Spleen (tissue), 7 donors: ENCODE measurements around the gene LRRC4B.

ENCODE experiments used
- POLR2A ChIP-seq, 3 donors: fragments of 450-650 bp; IDR thresholded peaks; one replicate each; pipeline ENCODE4 v1.5.1; 2017; ENCODE audit warnings: antibody characterized with exemption in 3 of 3, mild to moderate bottlenecking in 1 of 3
- TF ChIP-seq, protein P1 (sequence below), 11 experiments: fragments of 200-600 bp in 7 of 11; fragments of 450-650 bp in 4 of 11; sonication (generic) in 4 of 11; IDR thresholded peaks in 8 of 11; conservative IDR thresholded peaks in 3 of 11; 1 replicate in 7 of 11; 2 replicates in 4 of 11; pipeline versions ENCODE4 v1.4.0 to v1.8.0; 2016 to 2021; ENCODE audit warnings: antibody characterized with exemption in 11 of 11, inconsistent platforms in 4 of 11, mild to moderate bottlenecking in 1 of 11
- donor health status: DM: no; HTN: no; CAD: no; lungs with moderate emphysema.
- donor health status: DM: no; HTN: no; CAD: no.
- donor health status: DM: no; HTN: no; CAD: no.

- TF ChIP-seq, protein P1, sequence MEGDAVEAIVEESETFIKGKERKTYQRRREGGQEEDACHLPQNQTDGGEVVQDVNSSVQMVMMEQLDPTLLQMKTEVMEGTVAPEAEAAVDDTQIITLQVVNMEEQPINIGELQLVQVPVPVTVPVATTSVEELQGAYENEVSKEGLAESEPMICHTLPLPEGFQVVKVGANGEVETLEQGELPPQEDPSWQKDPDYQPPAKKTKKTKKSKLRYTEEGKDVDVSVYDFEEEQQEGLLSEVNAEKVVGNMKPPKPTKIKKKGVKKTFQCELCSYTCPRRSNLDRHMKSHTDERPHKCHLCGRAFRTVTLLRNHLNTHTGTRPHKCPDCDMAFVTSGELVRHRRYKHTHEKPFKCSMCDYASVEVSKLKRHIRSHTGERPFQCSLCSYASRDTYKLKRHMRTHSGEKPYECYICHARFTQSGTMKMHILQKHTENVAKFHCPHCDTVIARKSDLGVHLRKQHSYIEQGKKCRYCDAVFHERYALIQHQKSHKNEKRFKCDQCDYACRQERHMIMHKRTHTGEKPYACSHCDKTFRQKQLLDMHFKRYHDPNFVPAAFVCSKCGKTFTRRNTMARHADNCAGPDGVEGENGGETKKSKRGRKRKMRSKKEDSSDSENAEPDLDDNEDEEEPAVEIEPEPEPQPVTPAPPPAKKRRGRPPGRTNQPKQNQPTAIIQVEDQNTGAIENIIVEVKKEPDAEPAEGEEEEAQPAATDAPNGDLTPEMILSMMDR (IDR thresholded peaks at IDR 0.05 in 8 of 11, conservative IDR thresholded peaks at IDR 0.05 in 3 of 11): no peak
- TF ChIP-seq POLR2A (IDR thresholded peaks at IDR 0.05): no peak
These were observed 37.0 kb downstream of the LRRC4B start for GRCh38 chr19:50531171-50531612.
